ENCODE data around the gene RSL1D1.

Gene RSL1D1

GRCh38 chr16:11851294-11852091, at the start of gene RSL1D1:
RSL1D1 (minus strand) TSS chr16:11851542; CDS start chr16:11851512, 30 bp downstream.
- peak; percentile 96 for DNase-seq (ENCODE audit: low spot score)

GRCh38 chr16:11901091-11901490, 49.7 kb upstream of the RSL1D1 start:
- no peak for DNase-seq (ENCODE audit: low spot score)

- DNase-seq (ENCODE audit: low spot score): no peak
These were observed 45.3 kb upstream of the RSL1D1 start for GRCh38 chr16:11896486-11897176.

GRCh38 chr16:11893571-11893970, 42.2 kb upstream of the RSL1D1 start:
- no peak for DNase-seq (ENCODE audit: low spot score)

GRCh38 chr16:11892761-11893160, 41.4 kb upstream of the RSL1D1 start:
- no peak for DNase-seq (ENCODE audit: low spot score)

- no peak for DNase-seq (ENCODE audit: low spot score)
These were observed 39.1 kb upstream of the RSL1D1 start for GRCh38 chr16:11890231-11890965.

- DNase-seq (ENCODE audit: low spot score): no peak
These were observed 35.5 kb upstream of the RSL1D1 start for GRCh38 chr16:11886881-11887280.

GRCh38 chr16:11884035-11884434, 32.7 kb upstream of the RSL1D1 start:
- no peak for DNase-seq (ENCODE audit: low spot score)

GRCh38 chr16:11880007-11880406, 28.7 kb upstream of the RSL1D1 start:
- DNase-seq (ENCODE audit: low spot score): peak; percentile 36

GRCh38 chr16:11877374-11877773, 26.0 kb upstream of the RSL1D1 start:
- DNase-seq (ENCODE audit: low spot score): no peak

GRCh38 chr16:11876306-11876705, 25.0 kb upstream of the RSL1D1 start:
- DNase-seq (ENCODE audit: low spot score): no peak

- DNase-seq (ENCODE audit: low spot score): no peak
These were observed 24.4 kb upstream of the RSL1D1 start for GRCh38 chr16:11875721-11876120.

GRCh38 chr16:11871193-11871592, 19.9 kb upstream of the RSL1D1 start:
- DNase-seq (ENCODE audit: low spot score): peak; percentile 29

- no peak for DNase-seq (ENCODE audit: low spot score)
These were observed 19.1 kb upstream of the RSL1D1 start for GRCh38 chr16:11870399-11870798.

GRCh38 chr16:11869353-11870228, 18.2 kb upstream of the RSL1D1 start:
- DNase-seq (ENCODE audit: low spot score): no peak

GRCh38 chr16:11868412-11868980, 17.2 kb upstream of the RSL1D1 start:
- no peak for DNase-seq (ENCODE audit: low spot score)

GRCh38 chr16:11862489-11862888, 11.1 kb upstream of the RSL1D1 start:
- DNase-seq (ENCODE audit: low spot score): no peak

- no peak for DNase-seq (ENCODE audit: low spot score)
These were observed 5.8 kb upstream of the RSL1D1 start for GRCh38 chr16:11857161-11857560.

- no peak for DNase-seq (ENCODE audit: low spot score)
These were observed 909 bp upstream of the RSL1D1 start for GRCh38 chr16:11852092-11852809.

GRCh38 chr16:11848842-11849241, 2.5 kb downstream of the RSL1D1 start:
- no peak for DNase-seq (ENCODE audit: low spot score)

- no peak for DNase-seq (ENCODE audit: low spot score)
These were observed 6.8 kb downstream of the RSL1D1 start for GRCh38 chr16:11844499-11844898.
